Endothelial cell (in vitro differentiated cells): Measurements from ENCODE around the gene NDUFAF5. TPM values are rescaled to one million over a fixed set of nuclear protein-coding genes. Genes with fewer than 3 reads are reported as not detected.

Experiments
- DNase-seq: peaks from one replicate; pipeline ENCODE4 v3.0.0; 2021; ENCODE audit warnings: low spot score
- H3K27ac Mint-ChIP-seq: one replicate; pipeline ENCODE4 v1.8.0; 2021; ENCODE audit warnings: mixed read lengths, inconsistent platforms; ENCODE audit not compliant: unreplicated experiment
- H3K27me3 Mint-ChIP-seq: one replicate; pipeline ENCODE4 v1.8.0; 2021; ENCODE audit warnings: mild to moderate bottlenecking, moderate library complexity, mixed read lengths, inconsistent platforms; ENCODE audit not compliant: unreplicated experiment
- H3K36me3 Mint-ChIP-seq: one replicate; pipeline ENCODE4 v1.8.0; 2021; ENCODE audit warnings: mild to moderate bottlenecking, low read depth, mixed read lengths, inconsistent platforms; ENCODE audit not compliant: unreplicated experiment
- H3K4me1 Mint-ChIP-seq: one replicate; pipeline ENCODE4 v1.8.0; 2021; ENCODE audit warnings: mild to moderate bottlenecking, mixed read lengths, inconsistent platforms; ENCODE audit not compliant: unreplicated experiment
- H3K4me3 Mint-ChIP-seq: one replicate; pipeline ENCODE4 v1.8.0; 2021; ENCODE audit warnings: mild to moderate bottlenecking, mixed read lengths, inconsistent platforms; ENCODE audit not compliant: unreplicated experiment
- H3K9me3 Mint-ChIP-seq: one replicate; pipeline ENCODE4 v1.8.0; 2021; ENCODE audit warnings: mixed read lengths, inconsistent platforms; ENCODE audit not compliant: unreplicated experiment
- CTCF ChIP-seq: fragments of 200-600 bp; sonication (generic); IDR thresholded peaks from one replicate; pipeline ENCODE4 v1.5.0; 2021; ENCODE audit warnings: antibody characterized with exemption; ENCODE audit not compliant: unreplicated experiment
- total RNA-seq: library from RNA; stranded (reverse); fragmentation: NEBNext Ultra II Directional; extraction: Animal tissue kit (Norgen Biotek cat#: 25700); gene quantifications from one replicate; pipeline ENCODE4 v1.2.1, GENCODE V29; 2021; ENCODE audit not compliant: unreplicated experiment

The NDUFAF5 gene
- total RNA-seq, 1 donor from 2014 or later = 22.5 TPM

DNA sequence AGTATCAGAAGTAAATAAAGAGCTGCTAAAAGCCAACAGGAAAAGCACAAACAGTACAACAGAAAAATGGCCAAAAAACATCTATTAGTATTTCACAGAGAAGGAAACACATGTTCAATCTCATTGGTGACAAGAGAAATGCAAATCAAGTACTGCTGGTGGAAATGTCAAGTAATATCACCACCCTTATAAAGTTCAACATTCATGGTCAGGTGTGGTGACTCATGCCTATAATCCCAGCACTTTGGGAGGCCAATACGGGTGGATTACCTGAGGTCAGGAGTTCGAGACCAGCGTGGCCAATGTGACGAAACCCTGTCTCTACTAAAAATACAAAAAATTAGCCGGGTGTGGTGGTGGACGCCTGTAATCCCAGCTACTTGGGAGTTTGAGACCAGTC lies 42.9 kb upstream of the NDUFAF5 start:
- H3K9me3 Mint-ChIP-seq = no peaks in the 10 kb centered on the region
- no peak for TF ChIP-seq CTCF
- no peaks in the 10 kb centered on the region for H3K27me3 Mint-ChIP-seq
- DNase-seq = no peak
- H3K27ac Mint-ChIP-seq = no peak overlapping the region
- no peaks in the 10 kb centered on the region for H3K4me1 Mint-ChIP-seq
- H3K4me3 Mint-ChIP-seq = no peak overlapping the region
- H3K36me3 Mint-ChIP-seq = peaks cover 24% of the 10 kb centered on the region

- Mint-ChIP-seq H3K4me1 (no peaks in the 10 kb centered on the region), H3K27ac (no peak overlapping the region), H3K4me3 (no peak overlapping the region), H3K36me3 (peaks cover 24% of the 10 kb centered on the region), H3K27me3 (no peaks in the 10 kb centered on the region), H3K9me3 (no peaks in the 10 kb centered on the region)
- no peak for DNase-seq
- no peak for TF ChIP-seq CTCF
Measured at GRCh38 chr20:13744352-13744751, 40.5 kb upstream of the NDUFAF5 start.

DNA sequence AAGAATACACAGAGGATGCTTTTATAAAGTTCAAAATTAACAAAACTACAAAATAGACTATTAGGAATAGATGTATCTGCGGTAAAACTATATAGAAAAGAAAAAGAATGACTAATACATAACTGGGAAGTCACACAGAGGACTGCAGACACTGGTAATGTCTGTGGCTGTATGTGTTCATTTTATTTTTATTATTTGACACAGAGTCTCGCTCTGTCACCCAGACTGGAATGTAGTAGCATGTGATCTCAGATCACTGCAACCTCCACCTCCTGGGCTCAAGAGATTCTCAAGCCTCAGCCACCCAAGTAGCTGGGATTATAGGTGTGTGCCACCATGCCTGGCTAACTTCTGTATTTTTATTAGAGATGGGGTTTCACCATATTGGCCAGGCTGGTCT lies 39.0 kb upstream of the NDUFAF5 start:
- Mint-ChIP-seq H3K4me3 (no peak overlapping the region), H3K36me3 (peaks cover 19% of the 10 kb centered on the region), H3K27me3 (no peaks in the 10 kb centered on the region), H3K27ac (no peak overlapping the region), H3K4me1 (no peaks in the 10 kb centered on the region), H3K9me3 (no peaks in the 10 kb centered on the region)
- no peak for DNase-seq
- no peak for TF ChIP-seq CTCF

DNA sequence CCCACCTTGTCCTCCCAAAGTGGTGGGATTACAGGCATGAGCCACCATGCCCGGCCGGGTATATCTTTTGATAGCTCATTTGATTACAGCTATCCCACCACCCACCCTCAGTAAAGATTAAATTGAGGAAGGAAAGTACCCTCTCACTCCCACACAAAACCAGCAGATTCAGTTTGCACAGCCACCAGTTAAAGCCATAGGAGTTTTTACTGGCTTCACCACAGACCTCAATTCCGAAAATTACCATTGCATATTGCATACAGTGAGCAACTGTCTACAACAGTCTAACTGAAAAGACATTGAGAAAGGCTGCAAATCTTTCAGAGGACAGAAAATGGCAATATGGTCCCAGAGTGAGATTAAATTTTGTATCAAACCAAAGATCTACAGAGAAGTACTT lies 35.0 kb upstream of the NDUFAF5 start:
- H3K27me3 Mint-ChIP-seq = no peaks in the 10 kb centered on the region
- no peak overlapping the region for H3K27ac Mint-ChIP-seq
- H3K36me3 Mint-ChIP-seq = no peaks in the 10 kb centered on the region
- no peaks in the 10 kb centered on the region for H3K4me1 Mint-ChIP-seq
- H3K4me3 Mint-ChIP-seq = no peak overlapping the region
- no peak for DNase-seq
- H3K9me3 Mint-ChIP-seq = no peaks in the 10 kb centered on the region
- TF ChIP-seq CTCF = no peak

- no peak overlapping the region for H3K4me3 Mint-ChIP-seq
- no peak for TF ChIP-seq CTCF
- H3K27ac Mint-ChIP-seq = no peak overlapping the region
- peaks cover 4% of the 10 kb centered on the region for H3K36me3 Mint-ChIP-seq
- H3K4me1 Mint-ChIP-seq = no peaks in the 10 kb centered on the region
- no peak for DNase-seq
- H3K9me3 Mint-ChIP-seq = no peaks in the 10 kb centered on the region
- no peaks in the 10 kb centered on the region for H3K27me3 Mint-ChIP-seq
Measured at GRCh38 chr20:13753436-13754036, 31.3 kb upstream of the NDUFAF5 start.
